ENCODE results near the gene AMMECR1.

DNA sequence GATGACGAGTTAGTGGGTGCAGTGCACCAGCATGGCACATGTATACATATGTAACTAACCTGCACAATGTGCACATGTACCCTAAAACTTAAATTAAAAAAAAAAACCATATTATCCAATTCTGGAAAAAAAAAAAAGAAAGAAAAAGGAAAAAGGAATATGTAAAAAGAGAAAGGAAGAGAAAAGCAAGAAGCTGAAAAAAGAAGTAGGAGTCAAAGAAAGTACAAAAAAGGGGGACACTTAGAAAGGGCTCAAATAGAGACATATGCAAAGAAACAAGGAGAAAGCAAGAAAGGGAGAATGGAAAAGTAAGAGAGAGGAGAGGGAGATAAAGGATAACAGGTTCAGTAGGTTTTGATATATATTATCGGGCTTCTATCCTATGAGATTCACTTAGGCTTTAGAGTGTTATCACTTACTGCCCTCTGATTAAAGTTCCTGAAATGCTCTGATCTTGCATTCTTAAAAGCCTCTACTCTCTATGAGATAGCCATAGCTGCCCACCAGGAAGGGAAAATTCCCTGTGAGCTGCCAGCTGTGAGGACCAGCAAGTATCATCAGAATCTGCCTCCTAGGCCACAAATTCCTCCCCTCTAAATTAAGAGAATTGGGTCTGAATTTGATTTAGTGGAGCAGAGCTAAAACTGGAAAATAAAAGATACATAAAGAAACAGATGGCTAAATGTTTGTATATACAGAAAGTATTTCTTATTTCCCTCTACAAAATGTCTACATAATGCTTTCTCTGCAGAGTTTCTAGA, 95.2 kb downstream of the AMMECR1 start:
- TF ChIP-seq, protein P1, sequence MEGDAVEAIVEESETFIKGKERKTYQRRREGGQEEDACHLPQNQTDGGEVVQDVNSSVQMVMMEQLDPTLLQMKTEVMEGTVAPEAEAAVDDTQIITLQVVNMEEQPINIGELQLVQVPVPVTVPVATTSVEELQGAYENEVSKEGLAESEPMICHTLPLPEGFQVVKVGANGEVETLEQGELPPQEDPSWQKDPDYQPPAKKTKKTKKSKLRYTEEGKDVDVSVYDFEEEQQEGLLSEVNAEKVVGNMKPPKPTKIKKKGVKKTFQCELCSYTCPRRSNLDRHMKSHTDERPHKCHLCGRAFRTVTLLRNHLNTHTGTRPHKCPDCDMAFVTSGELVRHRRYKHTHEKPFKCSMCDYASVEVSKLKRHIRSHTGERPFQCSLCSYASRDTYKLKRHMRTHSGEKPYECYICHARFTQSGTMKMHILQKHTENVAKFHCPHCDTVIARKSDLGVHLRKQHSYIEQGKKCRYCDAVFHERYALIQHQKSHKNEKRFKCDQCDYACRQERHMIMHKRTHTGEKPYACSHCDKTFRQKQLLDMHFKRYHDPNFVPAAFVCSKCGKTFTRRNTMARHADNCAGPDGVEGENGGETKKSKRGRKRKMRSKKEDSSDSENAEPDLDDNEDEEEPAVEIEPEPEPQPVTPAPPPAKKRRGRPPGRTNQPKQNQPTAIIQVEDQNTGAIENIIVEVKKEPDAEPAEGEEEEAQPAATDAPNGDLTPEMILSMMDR (conservative IDR thresholded peaks at IDR 0.05 in 1 of 2, IDR thresholded peaks at IDR 0.05 in 1 of 2; ENCODE audit: extremely low read depth in 1 of 2, insufficient read depth in 1 of 2, low read depth in 1 of 2, low read length in 2 of 2), result no peak
- no peak for TF ChIP-seq EZH2 (IDR thresholded peaks at IDR 0.05; ENCODE audit: borderline replicate concordance, low read length)
